Measurements from ENCODE around the gene POU6F2. TPM values are rescaled to one million over a fixed set of nuclear protein-coding genes. Genes with fewer than 3 reads are reported as not detected.

POU6F2 gene
- total RNA-seq, 4 donors from 2014 or later = 0.91 TPM; not detected in 3

DNA sequence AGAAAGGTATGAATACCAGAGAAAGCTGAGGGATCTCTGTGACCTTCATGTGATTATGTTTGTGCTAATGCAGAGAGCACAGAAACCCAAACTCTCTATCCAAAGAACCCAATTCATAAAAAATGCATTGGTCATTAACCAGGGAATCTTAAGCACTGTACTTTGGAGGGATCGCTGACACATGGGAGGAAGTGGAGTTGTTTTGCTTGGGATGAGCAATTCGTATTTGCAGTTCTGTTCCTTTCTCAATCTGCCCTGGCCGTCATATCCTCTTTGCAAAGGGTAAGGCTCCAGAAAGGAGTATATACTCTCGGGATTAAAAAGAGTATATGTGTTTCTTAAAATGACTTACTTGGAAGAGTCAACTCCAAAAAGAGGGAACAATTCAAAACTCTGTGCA lies 221.3 kb downstream of the POU6F2 start:
- intact Hi-C loops (cut with DNase I; ENCODE audit: low total_unique reads) = no loop called here
- Histone ChIP-seq H3K36me3 (no peaks in the 10 kb centered on the region), H3K4me1 (no peaks in the 10 kb centered on the region), H3K27ac (no peak overlapping the region), H3K27me3 (no peaks in the 10 kb centered on the region), H3K9me3 (no peaks in the 10 kb centered on the region), H3K4me3 (no peak overlapping the region)
- no peak for DNase-seq
- TF ChIP-seq POLR2A (IDR thresholded peaks at IDR 0.05) = no peak
- TF ChIP-seq, protein P1, sequence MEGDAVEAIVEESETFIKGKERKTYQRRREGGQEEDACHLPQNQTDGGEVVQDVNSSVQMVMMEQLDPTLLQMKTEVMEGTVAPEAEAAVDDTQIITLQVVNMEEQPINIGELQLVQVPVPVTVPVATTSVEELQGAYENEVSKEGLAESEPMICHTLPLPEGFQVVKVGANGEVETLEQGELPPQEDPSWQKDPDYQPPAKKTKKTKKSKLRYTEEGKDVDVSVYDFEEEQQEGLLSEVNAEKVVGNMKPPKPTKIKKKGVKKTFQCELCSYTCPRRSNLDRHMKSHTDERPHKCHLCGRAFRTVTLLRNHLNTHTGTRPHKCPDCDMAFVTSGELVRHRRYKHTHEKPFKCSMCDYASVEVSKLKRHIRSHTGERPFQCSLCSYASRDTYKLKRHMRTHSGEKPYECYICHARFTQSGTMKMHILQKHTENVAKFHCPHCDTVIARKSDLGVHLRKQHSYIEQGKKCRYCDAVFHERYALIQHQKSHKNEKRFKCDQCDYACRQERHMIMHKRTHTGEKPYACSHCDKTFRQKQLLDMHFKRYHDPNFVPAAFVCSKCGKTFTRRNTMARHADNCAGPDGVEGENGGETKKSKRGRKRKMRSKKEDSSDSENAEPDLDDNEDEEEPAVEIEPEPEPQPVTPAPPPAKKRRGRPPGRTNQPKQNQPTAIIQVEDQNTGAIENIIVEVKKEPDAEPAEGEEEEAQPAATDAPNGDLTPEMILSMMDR (IDR thresholded peaks at IDR 0.05) = no peak

DNA sequence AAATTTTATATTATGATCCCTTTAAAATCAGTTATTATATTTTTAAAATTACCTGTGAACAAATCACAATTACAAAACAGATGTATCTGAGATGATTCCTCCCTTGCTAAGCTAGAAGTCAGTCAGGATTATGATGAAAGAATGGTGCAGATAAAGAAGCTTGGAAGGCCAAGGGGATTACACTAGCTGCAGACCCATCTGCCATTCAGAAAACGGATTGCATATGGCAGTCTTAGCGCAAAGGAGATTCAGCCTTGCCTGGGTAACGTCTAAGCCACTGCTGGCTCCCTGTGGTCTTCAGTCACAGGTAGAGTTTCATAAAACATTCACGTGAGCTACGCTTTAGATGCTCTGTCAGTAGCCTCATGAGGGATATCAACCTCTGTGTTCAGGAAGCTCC lies 222.2 kb downstream of the POU6F2 start:
- intact Hi-C loops (cut with DNase I; ENCODE audit: low total_unique reads) = no loop called here
- Histone ChIP-seq H3K4me3 (no peak overlapping the region), H3K27ac (no peak overlapping the region), H3K9me3 (no peaks in the 10 kb centered on the region), H3K27me3 (no peaks in the 10 kb centered on the region), H3K36me3 (no peaks in the 10 kb centered on the region), H3K4me1 (no peaks in the 10 kb centered on the region)
- TF ChIP-seq, protein P1 (IDR thresholded peaks at IDR 0.05) = no peak
- no peak for TF ChIP-seq POLR2A (IDR thresholded peaks at IDR 0.05)
- DNase-seq = no peak

DNA sequence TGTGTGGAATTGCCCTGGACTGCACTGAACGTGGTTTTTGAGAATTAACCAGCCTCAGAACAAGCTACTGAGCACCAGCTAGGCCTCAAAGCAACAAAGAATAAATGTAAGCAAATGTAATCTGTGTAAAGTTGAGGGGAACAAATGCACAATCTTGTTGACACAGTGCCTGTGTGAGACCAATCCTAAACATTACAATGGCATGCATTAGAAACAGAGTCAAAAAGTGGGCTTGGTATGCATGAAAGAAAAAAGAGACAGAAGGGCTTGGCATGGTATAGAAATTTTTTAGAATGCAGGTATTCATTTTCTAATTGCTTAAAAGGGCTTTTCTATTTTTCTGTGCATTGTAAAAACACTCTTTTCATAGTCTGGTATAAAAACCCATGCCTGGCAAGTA lies 224.3 kb downstream of the POU6F2 start:
- no peak for TF ChIP-seq POLR2A (IDR thresholded peaks at IDR 0.05)
- TF ChIP-seq, protein P1 (IDR thresholded peaks at IDR 0.05) = no peak

DNA sequence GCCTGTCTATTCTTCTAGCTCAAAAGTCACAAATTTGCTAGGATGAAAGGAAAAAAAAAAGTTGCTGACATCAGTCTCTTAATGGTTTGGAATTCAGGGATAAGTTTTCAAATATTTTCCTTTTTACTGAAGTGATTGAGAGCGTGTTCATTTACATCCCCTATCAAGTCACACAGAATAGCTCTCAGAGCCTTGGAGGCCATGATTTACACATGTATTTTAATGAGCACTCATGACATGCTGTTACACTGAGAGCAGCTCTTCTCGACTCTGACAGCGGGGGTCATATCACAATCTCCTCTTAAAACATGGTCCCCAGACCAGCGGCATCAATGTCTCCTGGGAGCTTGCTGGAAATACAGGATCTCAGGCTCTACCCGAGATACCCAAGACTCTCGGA lies 232.7 kb downstream of the POU6F2 start:
- intact Hi-C loops (cut with DNase I; ENCODE audit: low total_unique reads) = no loop called here
- Histone ChIP-seq H3K4me3 (no peak overlapping the region), H3K4me1 (no peaks in the 10 kb centered on the region), H3K27ac (no peak overlapping the region), H3K27me3 (no peaks in the 10 kb centered on the region), H3K36me3 (no peaks in the 10 kb centered on the region), H3K9me3 (no peaks in the 10 kb centered on the region)
- no peak for TF ChIP-seq POLR2A (IDR thresholded peaks at IDR 0.05)
- TF ChIP-seq, protein P1 (IDR thresholded peaks at IDR 0.05) = no peak
- DNase-seq = no peak

More for the DNA sequence above, 224.3 kb downstream of the POU6F2 start:
- no peaks in the 10 kb centered on the region for H3K9me3 ChIP-seq
- no peaks in the 10 kb centered on the region for H3K27me3 ChIP-seq
- H3K4me3 ChIP-seq = no peak overlapping the region
- H3K27ac ChIP-seq = no peak overlapping the region
- H3K4me1 ChIP-seq = no peaks in the 10 kb centered on the region
- no peak for DNase-seq
- H3K36me3 ChIP-seq = no peaks in the 10 kb centered on the region
- intact Hi-C loops (cut with DNase I; ENCODE audit: low total_unique reads) = no loop called here

DNA sequence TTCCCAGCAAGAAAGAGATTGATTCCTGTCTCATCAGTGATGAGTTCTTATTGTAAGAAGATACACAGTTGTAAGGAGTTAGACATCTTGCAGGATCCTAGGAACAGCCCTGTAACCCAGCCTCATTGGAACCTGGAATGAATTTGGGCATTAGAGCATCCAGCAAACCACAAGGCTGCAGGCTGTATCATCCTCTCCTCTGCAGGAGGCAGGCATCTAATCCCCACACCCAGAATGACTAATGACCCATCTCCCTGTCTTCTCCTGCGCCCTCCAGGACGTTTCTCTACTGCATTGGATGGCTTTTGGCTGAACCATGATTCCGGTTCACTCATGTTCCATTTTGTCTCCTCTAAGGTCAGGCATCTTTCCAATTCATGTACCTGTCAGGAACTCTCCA lies 233.9 kb downstream of the POU6F2 start:
- DNase-seq = no peak
- no peaks in the 10 kb centered on the region for H3K36me3 ChIP-seq
- intact Hi-C loops (cut with DNase I; ENCODE audit: low total_unique reads) = no loop called here

More for the DNA sequence above, 233.9 kb downstream of the POU6F2 start:
- H3K27me3 ChIP-seq = no peaks in the 10 kb centered on the region
- no peak for TF ChIP-seq POLR2A (IDR thresholded peaks at IDR 0.05)
- TF ChIP-seq, protein P1 (IDR thresholded peaks at IDR 0.05) = no peak
- H3K9me3 ChIP-seq = no peaks in the 10 kb centered on the region
- H3K27ac ChIP-seq = no peak overlapping the region
- H3K4me1 ChIP-seq = no peaks in the 10 kb centered on the region
- no peak overlapping the region for H3K4me3 ChIP-seq
